ENCODE results near the gene ASB6.

GRCh38 chr9:129679537-129679936 lies 37.6 kb upstream of the ASB6 start:
- TF ChIP-seq EZH2phosphoT487 (IDR thresholded peaks at IDR 0.05; ENCODE audit: insufficient read depth, low read depth) (no peak), EZH2 (IDR thresholded peaks at IDR 0.05; ENCODE audit: insufficient read depth, poor library complexity, severe bottlenecking) (no peak)
